HEK293 (cell line): Measurements from ENCODE around the gene GPD1.

ENCODE experiments used
- GLIS1 ChIP-seq: fragments of 450-650 bp; formaldehyde crosslinking; IDR thresholded peaks from 2 replicates; pipeline ENCODE4 v1.5.1; 2016; ENCODE audit warnings: missing biosample characterization, missing genetic modification characterization
- SETDB1 ChIP-seq: IDR thresholded peaks from one replicate; pipeline ENCODE4 v1.6.1; 2017; ENCODE audit warnings: mild to moderate bottlenecking, low read length, moderate library complexity, mixed read lengths; ENCODE audit not compliant: insufficient read length
- SP2 ChIP-seq: fragments of 450-650 bp; formaldehyde crosslinking; IDR thresholded peaks from 2 replicates; pipeline ENCODE4 v1.5.1; 2016; ENCODE audit warnings: missing biosample characterization, missing genetic modification characterization
- YY2 ChIP-seq: fragments of 450-650 bp; formaldehyde crosslinking; IDR thresholded peaks from 2 replicates; pipeline ENCODE4 v1.5.1; 2016; ENCODE audit warnings: missing biosample characterization, missing genetic modification characterization
- ZBTB20 ChIP-seq: fragments of 450-650 bp; formaldehyde crosslinking; IDR thresholded peaks from 2 replicates; pipeline ENCODE4 v1.5.1; 2016; ENCODE audit warnings: missing biosample characterization, missing genetic modification characterization
- ZBTB21 ChIP-seq: fragments of 450-650 bp; formaldehyde crosslinking; IDR thresholded peaks from 2 replicates; pipeline ENCODE4 v1.5.1; 2017; ENCODE audit warnings: missing biosample characterization, missing genetic modification characterization
- ZBTB48 ChIP-seq: fragments of 450-650 bp; formaldehyde crosslinking; IDR thresholded peaks from 2 replicates; pipeline ENCODE4 v1.5.1; 2016; ENCODE audit warnings: missing biosample characterization, missing genetic modification characterization
- ZNF10 ChIP-seq: fragments of 450-650 bp; formaldehyde crosslinking; IDR thresholded peaks from 2 replicates; pipeline ENCODE4 v1.5.1; 2017; ENCODE audit warnings: missing biosample characterization, missing genetic modification characterization
- ZNF138 ChIP-seq: fragments of 450-650 bp; formaldehyde crosslinking; IDR thresholded peaks from 2 replicates; pipeline ENCODE4 v1.5.1; 2016; ENCODE audit warnings: missing biosample characterization, missing genetic modification characterization, borderline replicate concordance
- ZNF157 ChIP-seq: fragments of 450-650 bp; formaldehyde crosslinking; IDR thresholded peaks from 2 replicates; pipeline ENCODE4 v1.5.1; 2016; ENCODE audit warnings: missing biosample characterization, missing genetic modification characterization
- ZNF184 ChIP-seq: fragments of 450-650 bp; IDR thresholded peaks from 2 replicates; pipeline ENCODE4 v1.5.1; 2018; ENCODE audit warnings: missing biosample characterization, mild to moderate bottlenecking, missing genetic modification characterization
- ZNF23 ChIP-seq: fragments of 450-650 bp; formaldehyde crosslinking; IDR thresholded peaks from 2 replicates; pipeline ENCODE4 v1.5.1; 2016; ENCODE audit warnings: missing biosample characterization, missing genetic modification characterization, borderline replicate concordance
- ZNF239 ChIP-seq: fragments of 450-650 bp; formaldehyde crosslinking; IDR thresholded peaks from 2 replicates; pipeline ENCODE4 v1.5.1; 2016; ENCODE audit warnings: missing biosample characterization, missing genetic modification characterization
- ZNF324 ChIP-seq: fragments of 450-650 bp; formaldehyde crosslinking; IDR thresholded peaks from 2 replicates; pipeline ENCODE4 v1.5.1; 2016; ENCODE audit warnings: missing biosample characterization, missing genetic modification characterization
- ZNF350 ChIP-seq: fragments of 450-650 bp; formaldehyde crosslinking; IDR thresholded peaks from 2 replicates; pipeline ENCODE4 v1.5.0; 2017; ENCODE audit warnings: missing biosample characterization, mild to moderate bottlenecking, missing genetic modification characterization
- ZNF366 ChIP-seq: fragments of 450-650 bp; formaldehyde crosslinking; conservative IDR thresholded peaks from 2 replicates; pipeline ENCODE4 v1.5.1; 2016; ENCODE audit warnings: missing biosample characterization, missing genetic modification characterization
- ZNF394 ChIP-seq: fragments of 450-650 bp; formaldehyde crosslinking; IDR thresholded peaks from 2 replicates; pipeline ENCODE4 v1.5.1; 2016; ENCODE audit warnings: missing biosample characterization, missing genetic modification characterization, mild to moderate bottlenecking, moderate library complexity, borderline replicate concordance
- ZNF521 ChIP-seq: fragments of 450-650 bp; formaldehyde crosslinking; IDR thresholded peaks from 2 replicates; pipeline ENCODE4 v1.5.1; 2017; ENCODE audit warnings: missing biosample characterization, mild to moderate bottlenecking, missing genetic modification characterization
- ZNF555 ChIP-seq: fragments of 450-650 bp; formaldehyde crosslinking; conservative IDR thresholded peaks from 2 replicates; pipeline ENCODE4 v1.5.1; 2017; ENCODE audit warnings: missing biosample characterization, mild to moderate bottlenecking, missing genetic modification characterization, inconsistent platforms
- ZNF621 ChIP-seq: fragments of 450-650 bp; formaldehyde crosslinking; IDR thresholded peaks from 2 replicates; pipeline ENCODE4 v1.5.1; 2017; ENCODE audit warnings: missing biosample characterization, missing genetic modification characterization
- ZNF623 ChIP-seq: fragments of 450-650 bp; formaldehyde crosslinking; IDR thresholded peaks from 2 replicates; pipeline ENCODE4 v1.5.1; 2016; ENCODE audit warnings: missing biosample characterization, missing genetic modification characterization
- ZNF701 ChIP-seq: fragments of 450-650 bp; formaldehyde crosslinking; IDR thresholded peaks from 2 replicates; pipeline ENCODE4 v1.5.1; 2016; ENCODE audit warnings: missing biosample characterization, missing genetic modification characterization
- ZNF777 ChIP-seq: fragments of 450-650 bp; formaldehyde crosslinking; IDR thresholded peaks from 2 replicates; pipeline ENCODE4 v1.5.1; 2017; ENCODE audit warnings: missing biosample characterization, missing genetic modification characterization, borderline replicate concordance
- ZSCAN23 ChIP-seq: fragments of 450-650 bp; formaldehyde crosslinking; IDR thresholded peaks from 2 replicates; pipeline ENCODE4 v1.5.1; 2016; ENCODE audit warnings: missing biosample characterization, missing genetic modification characterization
- ZSCAN30 ChIP-seq: fragments of 450-650 bp; IDR thresholded peaks from 2 replicates; pipeline ENCODE4 v1.5.1; 2018; ENCODE audit warnings: missing biosample characterization, mild to moderate bottlenecking, missing genetic modification characterization, moderate library complexity
- TF ChIP-seq, protein P1 (sequence below): fragments of 450-650 bp; formaldehyde crosslinking; IDR thresholded peaks from 2 replicates; pipeline ENCODE4 v1.5.1; 2017; ENCODE audit warnings: missing biosample characterization, missing genetic modification characterization
- TF ChIP-seq, protein P2 (sequence below): fragments of 450-650 bp; formaldehyde crosslinking; IDR thresholded peaks from 2 replicates; pipeline ENCODE4 v1.5.1; 2016; ENCODE audit warnings: missing biosample characterization, missing genetic modification characterization
- TF ChIP-seq, protein P3 (sequence below): fragments of 450-650 bp; formaldehyde crosslinking; IDR thresholded peaks from 2 replicates; pipeline ENCODE4 v1.5.1; 2017; ENCODE audit warnings: missing biosample characterization, missing genetic modification characterization
- TF ChIP-seq, protein P4 (sequence below): fragments of 450-650 bp; formaldehyde crosslinking; IDR thresholded peaks from 2 replicates; pipeline ENCODE4 v1.5.1; 2017; ENCODE audit warnings: missing biosample characterization, missing genetic modification characterization
- TF ChIP-seq, protein P5 (sequence below): fragments of 450-650 bp; formaldehyde crosslinking; IDR thresholded peaks from 2 replicates; pipeline ENCODE4; 2016; ENCODE audit warnings: missing biosample characterization, missing genetic modification characterization

GPD1 gene

DNA sequence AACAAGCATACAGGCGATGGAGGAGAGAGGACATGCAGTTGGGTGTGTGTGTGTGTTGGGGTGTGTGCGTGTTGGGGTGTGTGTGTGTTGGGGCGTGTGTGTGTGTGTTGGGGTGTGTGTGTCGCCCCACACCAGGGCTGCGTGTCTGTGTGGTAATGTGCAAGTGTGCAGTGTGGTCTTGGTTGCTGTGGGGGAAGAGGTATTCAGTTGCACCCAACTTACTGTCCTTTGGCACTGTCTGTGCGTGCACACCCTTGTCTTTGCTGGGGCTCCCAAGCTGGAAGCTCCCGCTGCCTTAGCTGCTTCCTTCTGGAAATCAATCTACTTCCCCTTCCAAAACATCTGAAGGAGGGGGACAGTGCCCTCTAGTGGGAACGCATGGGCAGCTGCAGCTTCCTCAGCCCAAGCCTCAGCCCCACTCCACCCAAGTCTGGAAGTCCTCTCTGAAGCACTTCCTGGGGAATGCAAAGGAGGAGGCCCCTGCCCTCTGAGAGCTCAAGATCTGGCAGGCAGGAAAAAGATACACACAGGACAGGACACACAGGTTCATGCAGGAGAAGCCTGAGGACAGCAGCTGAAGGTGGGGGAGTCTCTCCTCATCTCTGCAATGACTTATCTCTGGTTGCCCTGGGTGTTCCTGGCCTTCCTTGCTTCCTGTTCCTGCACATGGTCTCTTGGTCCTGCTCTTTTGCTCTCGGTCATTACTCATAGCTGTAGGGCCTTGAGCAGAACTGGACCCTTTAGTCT lies 33.3 kb upstream of the GPD1 start (continued):
- TF ChIP-seq ZNF23 (tag by site-specific recombination) = no peak
- no peak for TF ChIP-seq ZNF239 (tag by site-specific recombination)
- TF ChIP-seq ZNF138 = no peak
- TF ChIP-seq, protein P1, sequence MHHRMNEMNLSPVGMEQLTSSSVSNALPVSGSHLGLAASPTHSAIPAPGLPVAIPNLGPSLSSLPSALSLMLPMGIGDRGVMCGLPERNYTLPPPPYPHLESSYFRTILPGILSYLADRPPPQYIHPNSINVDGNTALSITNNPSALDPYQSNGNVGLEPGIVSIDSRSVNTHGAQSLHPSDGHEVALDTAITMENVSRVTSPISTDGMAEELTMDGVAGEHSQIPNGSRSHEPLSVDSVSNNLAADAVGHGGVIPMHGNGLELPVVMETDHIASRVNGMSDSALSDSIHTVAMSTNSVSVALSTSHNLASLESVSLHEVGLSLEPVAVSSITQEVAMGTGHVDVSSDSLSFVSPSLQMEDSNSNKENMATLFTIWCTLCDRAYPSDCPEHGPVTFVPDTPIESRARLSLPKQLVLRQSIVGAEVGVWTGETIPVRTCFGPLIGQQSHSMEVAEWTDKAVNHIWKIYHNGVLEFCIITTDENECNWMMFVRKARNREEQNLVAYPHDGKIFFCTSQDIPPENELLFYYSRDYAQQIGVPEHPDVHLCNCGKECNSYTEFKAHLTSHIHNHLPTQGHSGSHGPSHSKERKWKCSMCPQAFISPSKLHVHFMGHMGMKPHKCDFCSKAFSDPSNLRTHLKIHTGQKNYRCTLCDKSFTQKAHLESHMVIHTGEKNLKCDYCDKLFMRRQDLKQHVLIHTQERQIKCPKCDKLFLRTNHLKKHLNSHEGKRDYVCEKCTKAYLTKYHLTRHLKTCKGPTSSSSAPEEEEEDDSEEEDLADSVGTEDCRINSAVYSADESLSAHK (tag by site-specific recombination) = no peak
- TF ChIP-seq, protein P2, sequence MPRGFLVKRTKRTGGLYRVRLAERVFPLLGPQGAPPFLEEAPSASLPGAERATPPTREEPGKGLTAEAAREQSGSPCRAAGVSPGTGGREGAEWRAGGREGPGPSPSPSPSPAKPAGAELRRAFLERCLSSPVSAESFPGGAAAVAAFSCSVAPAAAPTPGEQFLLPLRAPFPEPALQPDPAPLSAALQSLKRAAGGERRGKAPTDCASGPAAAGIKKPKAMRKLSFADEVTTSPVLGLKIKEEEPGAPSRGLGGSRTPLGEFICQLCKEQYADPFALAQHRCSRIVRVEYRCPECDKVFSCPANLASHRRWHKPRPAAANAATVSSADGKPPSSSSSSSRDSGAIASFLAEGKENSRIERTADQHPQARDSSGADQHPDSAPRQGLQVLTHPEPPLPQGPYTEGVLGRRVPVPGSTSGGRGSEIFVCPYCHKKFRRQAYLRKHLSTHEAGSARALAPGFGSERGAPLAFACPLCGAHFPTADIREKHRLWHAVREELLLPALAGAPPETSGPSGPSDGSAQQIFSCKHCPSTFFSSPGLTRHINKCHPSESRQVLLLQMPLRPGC (tag by site-specific recombination) = no peak
- TF ChIP-seq ZNF521 (tag by site-specific recombination) = no peak
- no peak; the same call in 1 of the 2 replicates for TF ChIP-seq YY2
- no peak for TF ChIP-seq ZNF777
- no peak for TF ChIP-seq ZNF10
- no peak for TF ChIP-seq ZNF324
- no peak for TF ChIP-seq ZBTB21 (tag by site-specific recombination)
- no peak for TF ChIP-seq SETDB1
- no peak for TF ChIP-seq ZNF350
- peak; percentile 39; the same call in 1 of the 2 replicates for TF ChIP-seq ZNF394 (tag by site-specific recombination)
- no peak for TF ChIP-seq GLIS1 (tag by site-specific recombination)
- no peak; the same call in 1 of the 2 replicates for TF ChIP-seq ZBTB20 (tag by site-specific recombination)
- no peak for TF ChIP-seq ZBTB48
- TF ChIP-seq, protein P3, sequence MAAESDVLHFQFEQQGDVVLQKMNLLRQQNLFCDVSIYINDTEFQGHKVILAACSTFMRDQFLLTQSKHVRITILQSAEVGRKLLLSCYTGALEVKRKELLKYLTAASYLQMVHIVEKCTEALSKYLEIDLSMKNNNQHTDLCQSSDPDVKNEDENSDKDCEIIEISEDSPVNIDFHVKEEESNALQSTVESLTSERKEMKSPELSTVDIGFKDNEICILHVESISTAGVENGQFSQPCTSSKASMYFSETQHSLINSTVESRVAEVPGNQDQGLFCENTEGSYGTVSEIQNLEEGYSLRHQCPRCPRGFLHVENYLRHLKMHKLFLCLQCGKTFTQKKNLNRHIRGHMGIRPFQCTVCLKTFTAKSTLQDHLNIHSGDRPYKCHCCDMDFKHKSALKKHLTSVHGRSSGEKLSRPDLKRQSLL (tag by site-specific recombination) = no peak
- TF ChIP-seq, protein P4, sequence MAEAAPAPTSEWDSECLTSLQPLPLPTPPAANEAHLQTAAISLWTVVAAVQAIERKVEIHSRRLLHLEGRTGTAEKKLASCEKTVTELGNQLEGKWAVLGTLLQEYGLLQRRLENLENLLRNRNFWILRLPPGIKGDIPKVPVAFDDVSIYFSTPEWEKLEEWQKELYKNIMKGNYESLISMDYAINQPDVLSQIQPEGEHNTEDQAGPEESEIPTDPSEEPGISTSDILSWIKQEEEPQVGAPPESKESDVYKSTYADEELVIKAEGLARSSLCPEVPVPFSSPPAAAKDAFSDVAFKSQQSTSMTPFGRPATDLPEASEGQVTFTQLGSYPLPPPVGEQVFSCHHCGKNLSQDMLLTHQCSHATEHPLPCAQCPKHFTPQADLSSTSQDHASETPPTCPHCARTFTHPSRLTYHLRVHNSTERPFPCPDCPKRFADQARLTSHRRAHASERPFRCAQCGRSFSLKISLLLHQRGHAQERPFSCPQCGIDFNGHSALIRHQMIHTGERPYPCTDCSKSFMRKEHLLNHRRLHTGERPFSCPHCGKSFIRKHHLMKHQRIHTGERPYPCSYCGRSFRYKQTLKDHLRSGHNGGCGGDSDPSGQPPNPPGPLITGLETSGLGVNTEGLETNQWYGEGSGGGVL (tag by site-specific recombination) = no peak
- no peak for TF ChIP-seq ZNF157 (tag by site-specific recombination)
- no peak for TF ChIP-seq ZNF621 (tag by site-specific recombination)
- TF ChIP-seq ZNF701 (tag by site-specific recombination) = no peak
- no peak for TF ChIP-seq ZNF623 (tag by site-specific recombination)
- no peak for TF ChIP-seq ZNF366 (tag by site-specific recombination)
- TF ChIP-seq, protein P5, sequence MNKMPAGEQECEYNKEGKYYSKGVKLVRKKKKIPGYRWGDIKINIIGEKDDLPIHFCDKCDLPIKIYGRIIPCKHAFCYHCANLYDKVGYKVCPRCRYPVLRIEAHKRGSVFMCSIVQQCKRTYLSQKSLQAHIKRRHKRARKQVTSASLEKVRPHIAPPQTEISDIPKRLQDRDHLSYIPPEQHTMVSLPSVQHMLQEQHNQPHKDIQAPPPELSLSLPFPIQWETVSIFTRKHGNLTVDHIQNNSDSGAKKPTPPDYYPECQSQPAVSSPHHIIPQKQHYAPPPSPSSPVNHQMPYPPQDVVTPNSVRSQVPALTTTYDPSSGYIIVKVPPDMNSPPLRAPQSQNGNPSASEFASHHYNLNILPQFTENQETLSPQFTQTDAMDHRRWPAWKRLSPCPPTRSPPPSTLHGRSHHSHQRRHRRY = no peak
- TF ChIP-seq SP2 (tag by site-specific recombination) = no peak
- TF ChIP-seq ZNF184 = no peak
- TF ChIP-seq ZNF555 (tag by site-specific recombination) = no peak
- TF ChIP-seq ZSCAN23 (tag by site-specific recombination) = no peak
- TF ChIP-seq ZSCAN30 (tag by site-specific recombination) = 0 out of 2 replicates have a peak, but pooled peaks have one; percentile 21
